GM12801 (cell line): ENCODE data around the gene POMT2.

Source experiments
- TF ChIP-seq, protein P1 (sequence below): IDR thresholded peaks from one replicate; pipeline ENCODE4 v1.5.1; 2011; ENCODE audit warnings: control low read depth; ENCODE audit not compliant: insufficient read length; ENCODE audit errors: extremely low read depth

The POMT2 gene

DNA sequence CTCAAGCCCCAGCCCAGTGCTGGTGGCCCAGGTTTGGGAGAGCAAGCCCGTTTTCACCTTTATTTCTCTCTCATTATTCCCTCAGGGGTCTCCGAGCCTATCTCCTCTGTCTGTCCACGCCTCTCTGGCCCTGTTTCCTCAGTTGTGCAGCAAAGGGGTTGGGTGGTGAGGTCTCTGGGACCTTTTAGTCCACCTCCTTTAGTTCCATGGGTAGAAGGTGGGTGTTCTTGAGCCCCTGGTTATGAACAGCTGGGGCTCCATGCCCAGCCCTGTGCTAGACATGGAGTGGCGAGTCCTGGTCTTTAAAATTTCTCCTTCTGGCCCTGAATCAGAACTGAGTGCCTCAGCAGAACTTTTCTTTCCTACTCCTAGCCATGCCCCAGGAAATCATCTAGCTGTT lies 48.4 kb downstream of the POMT2 start:
- TF ChIP-seq, protein P1, sequence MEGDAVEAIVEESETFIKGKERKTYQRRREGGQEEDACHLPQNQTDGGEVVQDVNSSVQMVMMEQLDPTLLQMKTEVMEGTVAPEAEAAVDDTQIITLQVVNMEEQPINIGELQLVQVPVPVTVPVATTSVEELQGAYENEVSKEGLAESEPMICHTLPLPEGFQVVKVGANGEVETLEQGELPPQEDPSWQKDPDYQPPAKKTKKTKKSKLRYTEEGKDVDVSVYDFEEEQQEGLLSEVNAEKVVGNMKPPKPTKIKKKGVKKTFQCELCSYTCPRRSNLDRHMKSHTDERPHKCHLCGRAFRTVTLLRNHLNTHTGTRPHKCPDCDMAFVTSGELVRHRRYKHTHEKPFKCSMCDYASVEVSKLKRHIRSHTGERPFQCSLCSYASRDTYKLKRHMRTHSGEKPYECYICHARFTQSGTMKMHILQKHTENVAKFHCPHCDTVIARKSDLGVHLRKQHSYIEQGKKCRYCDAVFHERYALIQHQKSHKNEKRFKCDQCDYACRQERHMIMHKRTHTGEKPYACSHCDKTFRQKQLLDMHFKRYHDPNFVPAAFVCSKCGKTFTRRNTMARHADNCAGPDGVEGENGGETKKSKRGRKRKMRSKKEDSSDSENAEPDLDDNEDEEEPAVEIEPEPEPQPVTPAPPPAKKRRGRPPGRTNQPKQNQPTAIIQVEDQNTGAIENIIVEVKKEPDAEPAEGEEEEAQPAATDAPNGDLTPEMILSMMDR, result no peak

GRCh38 chr14:77271113-77271710 lies 49.5 kb downstream of the POMT2 start, which contains the start of gene NGB:
Gene NGB (minus strand): TSS chr14:77271206. CDS start chr14:77270937, 269 bp downstream.
- TF ChIP-seq, protein P1, result no peak

- TF ChIP-seq, protein P1, result no peak
These were observed 50.1 kb downstream of the POMT2 start for GRCh38 chr14:77270361-77271112.

GRCh38 chr14:77268989-77269600 lies 51.6 kb downstream of the POMT2 start:
- TF ChIP-seq, protein P1, result no peak

DNA sequence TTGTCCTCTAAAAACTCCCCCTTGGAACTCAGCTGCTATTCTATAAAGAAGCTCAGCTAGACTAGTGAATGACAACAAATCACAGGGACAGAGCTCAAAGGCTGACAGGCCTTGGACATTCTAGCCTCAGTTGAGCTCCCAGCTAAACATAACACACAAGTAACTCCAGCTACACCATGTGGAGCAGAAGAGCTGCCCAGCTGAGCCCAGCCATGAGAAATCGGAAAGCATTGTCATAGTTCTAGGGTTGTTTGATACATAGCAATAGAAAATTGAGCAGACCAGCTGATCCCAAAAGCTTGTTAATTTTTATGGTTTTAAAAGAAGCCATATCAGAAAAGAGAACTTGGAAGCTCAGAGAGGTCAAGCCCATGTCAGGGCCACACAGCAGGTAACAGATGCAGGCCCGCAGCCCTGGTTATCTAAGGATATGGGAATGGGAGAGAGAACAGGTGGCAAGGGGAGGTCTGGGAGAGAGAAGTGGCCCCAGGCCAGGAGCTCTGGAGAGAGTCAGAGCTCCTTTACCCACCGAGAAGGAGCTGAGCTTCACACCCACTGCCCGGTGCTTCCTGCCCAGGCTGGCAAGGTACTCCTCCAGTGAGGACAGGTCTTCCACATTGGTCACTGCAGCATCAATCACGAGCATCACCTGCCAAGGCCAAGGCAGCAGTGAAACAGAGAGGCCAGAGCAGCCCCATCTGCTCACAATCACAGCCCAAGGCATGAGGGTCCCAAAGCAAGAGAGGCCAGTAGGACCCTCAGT lies 52.6 kb downstream of the POMT2 start:
- TF ChIP-seq, protein P1, result no peak

DNA sequence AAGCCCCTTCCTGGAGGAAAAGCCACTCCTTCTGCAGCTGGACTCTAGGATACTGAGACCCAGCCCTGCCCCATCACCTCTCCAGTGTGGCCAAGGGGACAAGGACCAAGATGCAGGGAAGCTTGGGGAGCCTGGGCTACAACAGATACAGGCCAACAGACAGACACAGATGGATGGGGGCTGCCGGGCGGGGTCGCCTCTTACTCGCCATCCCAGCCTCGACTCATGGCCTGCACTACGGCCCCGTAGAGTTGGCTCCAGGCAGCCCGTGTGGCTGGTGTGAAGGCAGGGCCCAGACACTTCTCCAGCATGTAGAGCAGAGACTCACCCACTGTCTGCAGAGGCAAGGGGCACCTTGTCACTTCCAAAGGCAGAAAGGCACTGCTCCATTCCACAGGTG lies 54.3 kb downstream of the POMT2 start:
- TF ChIP-seq, protein P1, result no peak
